Panc1 (cell line): ENCODE data around the gene TMEM174. TPM values are rescaled to one million over a fixed set of nuclear protein-coding genes. Genes with fewer than 3 reads are reported as not detected.

ENCODE experiments used
- ATAC-seq: fragments of 200-7000 bp; cut with Tn5 transposase; 2 replicates; pipeline ENCODE4 v1.9.1; 2020; ENCODE audit warnings: mild to moderate bottlenecking, moderate library complexity
- BruUV-seq: library from RNA; stranded (reverse); fragments of 400-500 nt; replicated peaks from 2 replicates; lab custom pipeline; 2021; lab: Mats Ljungman, UMichigan
- CTCF ChIA-PET: fragments of 300-600 bp; sonication (Branson Sonifier 250); formaldehyde crosslinking; loops from one replicate; lab custom pipeline; 2022; ENCODE audit warnings: antibody characterized with exemption; lab: Charles Lee
- POLR2A ChIA-PET: fragments of 300-600 bp; sonication (Branson Sonifier 250); formaldehyde crosslinking; loops from one replicate; lab custom pipeline; 2022; ENCODE audit warnings: antibody characterized with exemption; lab: Charles Lee
- DNase-seq: peaks from one replicate; pipeline ENCODE4 v3.0.0-alpha.2; 2010; ENCODE audit warnings: low read depth, low spot score
- H3K27ac ChIP-seq: 2 replicates; pipeline ENCODE4 v1.5.1; 2011; ENCODE audit warnings: mild to moderate bottlenecking, low read length, inconsistent platforms
- H3K27me3 ChIP-seq: fragments of 200-500 bp; sonication (Bioruptor generic); 2 replicates; pipeline ENCODE4 v1.6.0; 2014; ENCODE audit warnings: low read length, inconsistent platforms; ENCODE audit not compliant: control insufficient read depth, insufficient read depth
- H3K36me3 ChIP-seq: fragments of 200-500 bp; sonication (Bioruptor generic); 2 replicates; pipeline ENCODE4 v1.5.1; 2014; ENCODE audit warnings: inconsistent platforms, mild to moderate bottlenecking, low read length, moderate library complexity; ENCODE audit not compliant: control insufficient read depth, insufficient read depth
- H3K4me1 ChIP-seq: 2 replicates; pipeline ENCODE4 v1.5.1; 2011; ENCODE audit warnings: inconsistent platforms, mild to moderate bottlenecking, low read length, moderate library complexity; ENCODE audit not compliant: control insufficient read depth, insufficient read depth
- H3K4me3 ChIP-seq, 2 experiments: 2 replicates each; pipeline ENCODE4 v1.5.1; 2011 to 2012; ENCODE audit warnings: low read depth in 2 of 2, low read length in 2 of 2, mild to moderate bottlenecking in 2 of 2, inconsistent platforms in 1 of 2, moderate library complexity in 1 of 2
- H3K9me3 ChIP-seq: fragments of 200-500 bp; sonication (Bioruptor generic); 2 replicates; pipeline ENCODE4 v1.5.1; 2014; ENCODE audit warnings: low read depth, mild to moderate bottlenecking, inconsistent platforms, low read length, moderate library complexity; ENCODE audit not compliant: control insufficient read depth, insufficient read depth
- CTCF ChIP-seq: fragments of 450-650 bp; IDR thresholded peaks from 2 replicates; pipeline ENCODE4 v1.5.1; 2017; ENCODE audit warnings: mild to moderate bottlenecking
- POLR2AphosphoS5 ChIP-seq: IDR thresholded peaks from 2 replicates; pipeline ENCODE4 v1.6.1; 2012; ENCODE audit warnings: mild to moderate bottlenecking, low read depth, low read length, moderate library complexity
- SIN3A ChIP-seq: IDR thresholded peaks from 2 replicates; pipeline ENCODE4 v1.6.1; 2012; ENCODE audit warnings: low read depth, mild to moderate bottlenecking, low read length, moderate library complexity, borderline replicate concordance; ENCODE audit not compliant: insufficient read depth
- TCF7L2 ChIP-seq: IDR thresholded peaks from 2 replicates; pipeline ENCODE4 v1.6.1; 2011; ENCODE audit warnings: mild to moderate bottlenecking, low read depth, low read length, inconsistent platforms
- in situ Hi-C: cut with HindIII; loops from 2 replicates; pipeline ENCODE4 v1.10.0; 2016; ENCODE audit warnings: low sequenced_read_pairs, low pct_unique_long_range_greater_than_20kb
- intact Hi-C: fragments of 100-400 bp; cut with micrococcal nuclease; formaldehyde crosslinking; loops from one replicate; pipeline ENCODE4 v1.10.0; 2022; ENCODE audit not compliant: unreplicated experiment
- total RNA-seq: library from RNA; stranded (reverse); gene quantifications from one replicate; pipeline ENCODE4 v1.2.1, GENCODE V29; 2021; ENCODE audit not compliant: unreplicated experiment
- TF ChIP-seq, protein P1 (sequence below), 2 experiments: IDR thresholded peaks; 2 replicates each; pipeline ENCODE4 v1.6.1; 2011 to 2012; ENCODE audit warnings: low read depth in 2 of 2, control low read depth in 1 of 2, low read length in 1 of 2, mild to moderate bottlenecking in 1 of 2, moderate library complexity in 1 of 2; ENCODE audit not compliant: insufficient read depth in 1 of 2

Gene TMEM174
- total RNA-seq, 1 experiment from 2014 or later: not detected

- DNase-seq (no peak), ATAC-seq (no peak)
- in situ Hi-C loops: no loop called here
- no peaks in the 10 kb centered on the region for H3K36me3 ChIP-seq
- intact Hi-C loops: no loop called here
- no peaks in the 10 kb centered on the region for H3K4me1 ChIP-seq
- no peak overlapping the region for H3K27ac ChIP-seq
- CTCF ChIA-PET: interaction anchor here (0.6 kb wide), 1 partner anchor 817 kb away, joined by 3 read pairs; no protein-coding TSS in a partner anchor
- H3K9me3 ChIP-seq: no peaks in the 10 kb centered on the region
- POLR2A ChIA-PET: no interaction called here
- H3K27me3 ChIP-seq: no peaks in the 10 kb centered on the region
- TF ChIP-seq POLR2AphosphoS5: no peak
- TF ChIP-seq CTCF: no peak
- no peak for TF ChIP-seq SIN3A
- TF ChIP-seq, protein P1, sequence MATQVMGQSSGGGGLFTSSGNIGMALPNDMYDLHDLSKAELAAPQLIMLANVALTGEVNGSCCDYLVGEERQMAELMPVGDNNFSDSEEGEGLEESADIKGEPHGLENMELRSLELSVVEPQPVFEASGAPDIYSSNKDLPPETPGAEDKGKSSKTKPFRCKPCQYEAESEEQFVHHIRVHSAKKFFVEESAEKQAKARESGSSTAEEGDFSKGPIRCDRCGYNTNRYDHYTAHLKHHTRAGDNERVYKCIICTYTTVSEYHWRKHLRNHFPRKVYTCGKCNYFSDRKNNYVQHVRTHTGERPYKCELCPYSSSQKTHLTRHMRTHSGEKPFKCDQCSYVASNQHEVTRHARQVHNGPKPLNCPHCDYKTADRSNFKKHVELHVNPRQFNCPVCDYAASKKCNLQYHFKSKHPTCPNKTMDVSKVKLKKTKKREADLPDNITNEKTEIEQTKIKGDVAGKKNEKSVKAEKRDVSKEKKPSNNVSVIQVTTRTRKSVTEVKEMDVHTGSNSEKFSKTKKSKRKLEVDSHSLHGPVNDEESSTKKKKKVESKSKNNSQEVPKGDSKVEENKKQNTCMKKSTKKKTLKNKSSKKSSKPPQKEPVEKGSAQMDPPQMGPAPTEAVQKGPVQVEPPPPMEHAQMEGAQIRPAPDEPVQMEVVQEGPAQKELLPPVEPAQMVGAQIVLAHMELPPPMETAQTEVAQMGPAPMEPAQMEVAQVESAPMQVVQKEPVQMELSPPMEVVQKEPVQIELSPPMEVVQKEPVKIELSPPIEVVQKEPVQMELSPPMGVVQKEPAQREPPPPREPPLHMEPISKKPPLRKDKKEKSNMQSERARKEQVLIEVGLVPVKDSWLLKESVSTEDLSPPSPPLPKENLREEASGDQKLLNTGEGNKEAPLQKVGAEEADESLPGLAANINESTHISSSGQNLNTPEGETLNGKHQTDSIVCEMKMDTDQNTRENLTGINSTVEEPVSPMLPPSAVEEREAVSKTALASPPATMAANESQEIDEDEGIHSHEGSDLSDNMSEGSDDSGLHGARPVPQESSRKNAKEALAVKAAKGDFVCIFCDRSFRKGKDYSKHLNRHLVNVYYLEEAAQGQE (IDR thresholded peaks at IDR 0.05; ENCODE audit: insufficient read depth in 1 of 2, low read depth in 2 of 2, low read length in 1 of 2): no peak
- no peak for TF ChIP-seq TCF7L2
- no TSS peak for BruUV-seq
- H3K4me3 ChIP-seq: no peak overlapping the region
Observed at GRCh38 chr5:73137563-73138530, 35.1 kb upstream of the TMEM174 start.

DNA sequence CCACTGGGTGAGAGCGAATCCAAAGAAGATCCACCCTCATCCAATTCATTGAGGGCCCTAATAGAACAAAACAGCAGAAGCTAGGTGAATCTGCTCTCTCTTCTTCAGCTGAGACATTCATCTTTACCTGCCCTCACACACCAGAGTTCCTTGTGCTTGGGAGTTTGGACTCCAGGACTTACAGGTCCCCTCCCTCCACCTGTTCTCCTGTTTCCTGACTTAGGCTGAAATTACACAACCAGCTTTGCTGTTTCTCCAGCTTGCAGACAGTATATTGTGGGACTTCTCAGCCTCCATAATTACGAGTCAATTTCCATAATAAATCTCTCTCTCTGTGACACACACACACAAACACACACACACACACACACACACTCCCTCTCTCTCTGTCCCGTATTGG, 33.5 kb upstream of the TMEM174 start:
- Histone ChIP-seq H3K9me3 (no peaks in the 10 kb centered on the region), H3K36me3 (no peaks in the 10 kb centered on the region), H3K4me1 (no peaks in the 10 kb centered on the region), H3K4me3 (no peak overlapping the region), H3K27ac (no peak overlapping the region), H3K27me3 (no peaks in the 10 kb centered on the region)
- intact Hi-C loops (no loop called here), in situ Hi-C loops (no loop called here)
- BruUV-seq: no TSS peak
- ChIA-PET CTCF (no interaction called here), POLR2A (no interaction called here)
- ATAC-seq (no peak), DNase-seq (no peak)
- no peak for TF ChIP-seq TCF7L2
- no peak for TF ChIP-seq POLR2AphosphoS5
- TF ChIP-seq CTCF: no peak
- TF ChIP-seq, protein P1 (IDR thresholded peaks at IDR 0.05; ENCODE audit: insufficient read depth in 1 of 2, low read depth in 2 of 2, low read length in 1 of 2): no peak
- TF ChIP-seq SIN3A: no peak
